ENCODE measurements around the gene PPP6R2. TPM values are rescaled to one million over a fixed set of nuclear protein-coding genes. Genes with fewer than 3 reads are reported as not detected.

Gene PPP6R2
- total and polyA plus RNA-seq, 2 of the 4 experiments (the other 2 are of a cell fraction) = 49.2 to 51.6 TPM

- intact Hi-C loops (cut with micrococcal nuclease) = no loop called here
- Histone ChIP-seq H2BK5ac (ENCODE audit: low read depth, low read length, poor library complexity, severe bottlenecking) (no peak overlapping the region), H3K56ac (ENCODE audit: extremely low read depth, insufficient read depth, low read length) (no peak overlapping the region), H2BK15ac (ENCODE audit: low read depth, low read length) (no peak overlapping the region), H3K18ac (ENCODE audit: low read depth, low read length) (no peak overlapping the region), H3K4me1 (ENCODE audit: control insufficient read depth, insufficient read depth, low read length) (no peaks in the 10 kb centered on the region), H3K4me2 (ENCODE audit: low read depth, low read length) (no peak overlapping the region), H3K14ac (replicated peaks; ENCODE audit: low read depth, low read length) (no peak overlapping the region), H3K9me3 (ENCODE audit: control insufficient read depth, insufficient read depth, low read length) (no peaks in the 10 kb centered on the region), H3K79me1 (ENCODE audit: low read depth in 1 of 2, low read length in 2 of 2) (peaks cover 6 to 11% of the 10 kb centered on the region in 2 experiments; a peak in 3 of 4 replicates), H3K4me3 (ENCODE audit: insufficient read depth, low read depth, low read length) (no peak overlapping the region), H3K27ac (ENCODE audit: insufficient read depth, low read length) (no peak overlapping the region), H3K23ac (ENCODE audit: low read depth, low read length) (no peak overlapping the region), H2AFZ (replicated peaks; ENCODE audit: low read length, poor library complexity) (no peak overlapping the region), H3K4ac (ENCODE audit: low read depth, low read length) (no peak overlapping the region), H3K27me3 (ENCODE audit: control insufficient read depth, insufficient read depth, low read length) (no peaks in the 10 kb centered on the region), H4K8ac (ENCODE audit: low read depth in 2 of 2, low read length in 2 of 2) (no peak overlapping the region), H3K36me3 (ENCODE audit: control insufficient read depth, insufficient read depth, low read length) (peaks cover 75% of the 10 kb centered on the region), H2AK9ac (replicated peaks; ENCODE audit: low read depth, low read length, poor library complexity) (no peak overlapping the region), H2AK5ac (ENCODE audit: low read depth, low read length) (no peak overlapping the region), H3K9ac (ENCODE audit: low read depth, low read length) (no peak overlapping the region), H2BK120ac (ENCODE audit: low read depth, low read length) (no peak overlapping the region), H3K9me1 (ENCODE audit: insufficient read depth, low read length) (no peaks in the 10 kb centered on the region; the same call in 1 of the 2 replicates), H2BK20ac (ENCODE audit: low read depth, low read length) (no peak overlapping the region), H4K91ac (ENCODE audit: insufficient read depth, low read depth, low read length) (no peak overlapping the region), H4K5ac (ENCODE audit: low read depth, low read length) (no peak overlapping the region), H4K20me1 (ENCODE audit: insufficient read depth, low read length) (peaks cover 18% of the 10 kb centered on the region)
- ATAC-seq (ENCODE audit: low read depth) (no peak), DNase-seq (no peak)
- ChIA-PET POLR2A (ENCODE audit: unreplicated experiment) (no interaction called here), CTCF (interaction anchor here (0.6 kb wide), 1 partner anchor 31 kb away, joined by 3 read pairs; no protein-coding TSS in a partner anchor)
- dilution Hi-C loops (cut with HindIII; ENCODE audit: low sequenced_read_pairs, unreplicated experiment) = no loop called here
- in situ Hi-C loops (cut with MboI; ENCODE audit: low sequenced_read_pairs) = no loop called here
- BruUV-seq (replicated peaks) = no TSS peak
- no CpG with 5 or more reads among the region's 12 CpGs for WGBS, 2 experiments (ENCODE audit: extremely low coverage in 2 of 2, insufficient read length in 1 of 2)
- no peak for TF ChIP-seq SMC3 (IDR thresholded peaks at IDR 0.05; ENCODE audit: low read depth, low read length)
- TF ChIP-seq MAZ (IDR thresholded peaks at IDR 0.05; ENCODE audit: borderline replicate concordance, low read depth, low read length) = no peak
- no peak for TF ChIP-seq MAFK (IDR thresholded peaks at IDR 0.05; ENCODE audit: low read depth, low read length)
- no peak for TF ChIP-seq RAD21 (IDR thresholded peaks at IDR 0.05; ENCODE audit: low read length)
- no peak for TF ChIP-seq RCOR1 (IDR thresholded peaks at IDR 0.05; ENCODE audit: insufficient replicate concordance, low read length)
- TF ChIP-seq USF2 (IDR thresholded peaks at IDR 0.05; ENCODE audit: low read depth, low read length) = no peak
- no peak for TF ChIP-seq MXI1 (IDR thresholded peaks at IDR 0.05; ENCODE audit: borderline replicate concordance, low read depth, low read length)
- TF ChIP-seq, protein P1, sequence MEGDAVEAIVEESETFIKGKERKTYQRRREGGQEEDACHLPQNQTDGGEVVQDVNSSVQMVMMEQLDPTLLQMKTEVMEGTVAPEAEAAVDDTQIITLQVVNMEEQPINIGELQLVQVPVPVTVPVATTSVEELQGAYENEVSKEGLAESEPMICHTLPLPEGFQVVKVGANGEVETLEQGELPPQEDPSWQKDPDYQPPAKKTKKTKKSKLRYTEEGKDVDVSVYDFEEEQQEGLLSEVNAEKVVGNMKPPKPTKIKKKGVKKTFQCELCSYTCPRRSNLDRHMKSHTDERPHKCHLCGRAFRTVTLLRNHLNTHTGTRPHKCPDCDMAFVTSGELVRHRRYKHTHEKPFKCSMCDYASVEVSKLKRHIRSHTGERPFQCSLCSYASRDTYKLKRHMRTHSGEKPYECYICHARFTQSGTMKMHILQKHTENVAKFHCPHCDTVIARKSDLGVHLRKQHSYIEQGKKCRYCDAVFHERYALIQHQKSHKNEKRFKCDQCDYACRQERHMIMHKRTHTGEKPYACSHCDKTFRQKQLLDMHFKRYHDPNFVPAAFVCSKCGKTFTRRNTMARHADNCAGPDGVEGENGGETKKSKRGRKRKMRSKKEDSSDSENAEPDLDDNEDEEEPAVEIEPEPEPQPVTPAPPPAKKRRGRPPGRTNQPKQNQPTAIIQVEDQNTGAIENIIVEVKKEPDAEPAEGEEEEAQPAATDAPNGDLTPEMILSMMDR (conservative IDR thresholded peaks at IDR 0.05; ENCODE audit: low read depth, low read length) = no peak
- TF ChIP-seq POLR2A (IDR thresholded peaks at IDR 0.05; ENCODE audit: low read depth, low read length) = no peak
- TF ChIP-seq RFX5 (IDR thresholded peaks at IDR 0.05; ENCODE audit: low read depth, low read length) = no peak
- no peak for TF ChIP-seq NFE2L2 (IDR thresholded peaks at IDR 0.05; ENCODE audit: low read depth, low read length)
- TF ChIP-seq CEBPB (IDR thresholded peaks at IDR 0.05; ENCODE audit: low read depth, low read length) = no peak
Measured at GRCh38 chr22:50420581-50420980, 77.5 kb downstream of the PPP6R2 start.
